DMS114 treated with DMSO at 0.1 percent for 48 hours (cell line): ENCODE measurements around the gene TARP.
"Not testable (repeated sequence)": the region's sequence is repeated elsewhere in the genome, so short reads cannot be mapped to it uniquely, and the experiment has no call there.

Experiments used
- DNase-seq: peaks from one replicate; lab custom pipeline; 2025; ENCODE audit not compliant: unreplicated experiment; lab: John Stamatoyannopoulos, UW

The TARP gene

DNA sequence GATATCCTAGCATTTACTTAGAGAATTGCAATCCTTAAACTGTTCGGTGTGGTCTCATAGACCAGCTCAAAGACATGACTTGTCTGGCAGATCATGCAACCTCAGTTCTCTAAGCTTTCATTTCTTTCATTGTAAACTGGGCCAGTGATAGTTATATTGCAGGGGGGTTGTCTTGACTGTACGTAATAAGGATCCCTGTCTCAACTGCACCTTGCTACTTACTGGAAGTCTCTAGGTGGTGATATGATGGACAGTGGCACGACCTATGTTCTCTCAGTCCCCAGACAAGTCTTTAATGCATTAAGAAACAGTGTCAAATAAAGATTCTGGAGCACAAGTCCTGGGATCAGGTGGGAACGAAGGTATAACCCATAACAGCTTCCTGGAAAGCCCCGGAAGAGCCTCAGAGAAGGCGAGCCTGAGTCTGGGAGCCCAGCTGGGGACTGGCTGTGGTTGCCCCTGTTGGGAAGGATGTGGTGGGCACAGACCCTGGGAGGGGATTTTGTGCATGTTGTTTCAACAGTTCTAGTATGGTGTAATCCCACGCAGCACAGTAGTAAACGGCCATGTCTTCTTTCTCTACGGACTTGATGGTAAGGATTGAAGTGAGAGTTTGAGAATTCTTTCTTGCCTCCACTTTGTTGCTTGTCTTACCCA lies 26.0 kb upstream of the TARP start:
- no peak for DNase-seq

DNA sequence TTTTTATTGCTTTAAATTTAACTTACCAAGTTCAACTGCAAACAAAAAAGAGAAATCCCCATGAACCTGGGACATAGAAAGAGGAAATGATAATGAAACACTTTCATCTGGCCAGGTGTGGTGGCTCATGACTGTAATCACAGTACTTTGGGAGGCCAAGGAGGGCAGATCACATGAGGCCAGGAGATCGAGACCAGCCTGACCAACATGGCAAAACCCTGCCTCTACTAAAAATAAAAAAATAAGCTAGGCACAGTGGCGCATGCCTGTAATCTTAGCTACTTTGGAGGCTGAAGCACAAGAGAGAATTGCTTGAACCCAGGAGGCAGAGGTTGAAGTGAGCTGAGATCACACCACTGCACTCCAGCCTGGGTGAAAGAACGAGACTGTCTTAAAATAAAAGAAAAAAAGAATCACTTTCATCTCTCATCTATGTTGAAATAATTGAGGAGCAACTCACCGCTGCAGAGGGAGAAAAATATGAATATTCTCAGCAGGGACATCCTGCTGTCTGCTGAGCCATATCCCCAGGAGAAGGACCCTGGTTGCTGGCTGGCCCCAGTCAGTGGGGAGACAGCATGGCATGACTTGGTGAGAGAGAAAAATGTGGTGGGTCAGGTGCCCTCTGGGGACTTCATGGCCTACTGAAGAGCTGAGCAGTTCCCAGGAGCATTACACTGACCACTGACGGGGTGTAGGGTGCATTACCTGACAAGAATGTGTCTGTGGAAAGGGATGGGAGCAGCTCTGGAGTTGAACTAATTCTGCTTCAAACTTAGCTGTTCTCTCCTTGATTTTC lies 22.8 kb upstream of the TARP start:
- no peak for DNase-seq

DNA sequence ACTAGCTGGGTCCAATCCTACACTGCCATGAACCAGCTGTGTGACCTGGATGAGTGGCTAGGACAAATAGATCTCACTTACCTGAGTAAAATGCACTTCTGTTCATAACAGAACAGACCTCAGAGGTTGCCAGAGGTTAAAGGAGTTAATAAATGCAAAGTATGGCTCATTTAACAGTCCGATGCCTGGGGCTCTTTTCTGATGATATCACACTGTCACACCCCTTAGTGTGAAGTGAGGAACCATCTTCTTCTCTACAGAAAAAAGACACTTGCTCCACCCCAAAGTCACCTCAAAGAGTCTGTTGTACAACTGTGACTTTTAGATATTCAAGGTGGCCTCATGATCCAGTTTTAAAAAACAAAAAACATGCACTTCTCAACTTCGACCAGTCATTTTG lies 21.5 kb upstream of the TARP start:
- DNase-seq = no peak

DNA sequence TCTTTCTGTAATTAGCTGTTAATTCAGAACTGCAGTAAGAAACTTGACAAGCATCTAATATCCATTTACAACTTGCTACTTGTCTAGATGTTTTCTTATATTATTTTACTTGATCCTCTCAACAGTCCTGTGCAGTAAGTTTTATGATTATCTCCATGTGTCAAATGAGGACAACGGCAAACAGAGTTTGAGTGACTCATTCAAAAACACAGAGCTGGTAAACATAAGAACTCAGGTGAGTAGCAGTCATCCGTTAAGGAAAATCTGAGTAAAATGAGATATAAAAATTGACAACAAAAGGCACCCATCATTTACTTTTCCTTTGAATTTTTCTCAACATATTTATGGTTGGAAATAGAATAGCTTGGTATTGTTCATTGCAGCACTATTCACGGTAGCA lies 19.0 kb upstream of the TARP start:
- DNase-seq = no peak

DNA sequence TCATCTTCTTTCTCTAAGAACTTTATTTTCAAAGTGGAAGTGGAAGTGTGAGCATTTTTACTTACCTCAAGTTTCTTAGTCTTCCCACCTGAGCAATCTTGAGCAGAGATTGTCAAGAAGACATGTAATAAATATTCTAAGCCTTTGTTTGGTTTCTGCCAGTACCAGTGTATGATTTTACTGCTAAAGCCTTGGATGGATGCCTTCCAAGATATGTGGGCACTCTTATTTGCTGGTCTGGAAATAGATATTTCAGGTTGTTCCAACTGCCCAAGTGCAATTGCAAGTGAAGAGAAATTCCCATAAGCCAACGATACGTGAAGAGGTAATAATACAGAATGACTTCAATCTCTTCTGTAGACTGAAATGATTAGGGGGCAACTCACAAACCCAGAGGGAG lies 18.2 kb upstream of the TARP start:
- no peak for DNase-seq

DNA sequence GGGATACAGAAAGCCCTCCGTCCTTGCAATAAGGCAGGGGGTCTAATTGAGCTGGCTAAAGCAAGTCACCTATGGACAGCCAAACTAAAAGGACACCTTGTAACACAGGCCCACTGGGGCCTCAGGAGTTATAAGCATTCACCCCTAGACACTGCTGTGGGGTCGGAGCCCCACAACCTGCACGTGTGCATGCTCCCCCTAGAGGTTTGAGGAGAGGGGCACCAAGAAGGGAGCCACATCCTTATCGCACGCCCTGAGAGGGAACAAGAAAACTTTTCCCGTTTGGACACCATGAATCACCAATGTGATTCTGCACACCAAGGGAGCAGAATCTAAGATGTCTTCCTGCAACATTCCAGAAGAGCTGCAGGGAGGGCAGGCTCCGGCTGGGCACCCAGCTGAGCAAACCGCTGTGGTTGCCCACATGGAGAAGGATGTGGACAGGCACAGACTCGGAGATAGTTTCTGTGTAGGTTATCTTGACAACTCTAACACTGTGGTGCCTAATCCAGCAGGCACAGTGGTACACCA lies 17.7 kb upstream of the TARP start:
- DNase-seq = no peak

DNA sequence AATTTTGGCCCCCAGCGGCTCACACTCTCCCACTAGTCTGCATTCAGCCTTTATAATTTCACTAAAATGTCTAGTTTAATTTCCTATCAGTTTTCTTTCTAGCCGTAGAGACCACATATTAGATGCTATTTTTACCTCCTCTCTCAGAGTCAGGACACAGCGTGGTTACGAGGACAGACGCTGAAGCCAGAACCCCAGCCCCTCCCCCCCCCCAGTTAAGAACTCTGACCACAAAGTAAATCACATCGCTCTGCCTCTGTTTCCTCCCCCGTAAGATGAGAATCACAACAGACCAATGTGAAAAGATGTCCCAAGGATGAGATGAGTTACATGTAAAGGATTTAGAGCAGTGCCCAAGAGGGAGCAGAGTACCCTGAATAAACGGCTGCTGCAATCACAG lies 11.1 kb upstream of the TARP start:
- no peak for DNase-seq

DNA sequence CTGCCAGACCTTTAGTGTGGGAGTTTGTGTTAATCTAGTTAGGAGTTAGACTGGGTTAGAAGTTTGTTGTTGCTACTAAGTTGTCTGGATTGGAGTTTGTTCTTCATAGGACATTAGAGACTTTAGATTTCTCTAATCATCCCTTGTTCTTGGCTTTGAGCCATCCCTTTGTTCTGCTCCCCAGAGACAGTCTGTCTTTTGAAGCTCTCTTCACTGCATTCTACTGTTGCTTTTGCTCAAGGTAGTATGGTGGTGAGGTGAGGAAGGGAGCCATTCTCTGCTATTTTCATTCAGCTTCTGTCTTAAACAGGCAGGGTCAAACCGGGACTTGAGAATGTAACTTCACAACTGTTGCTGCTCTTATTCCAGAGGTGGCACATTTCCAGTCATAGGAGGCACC lies 10.4 kb upstream of the TARP start:
- DNase-seq = no peak

DNA sequence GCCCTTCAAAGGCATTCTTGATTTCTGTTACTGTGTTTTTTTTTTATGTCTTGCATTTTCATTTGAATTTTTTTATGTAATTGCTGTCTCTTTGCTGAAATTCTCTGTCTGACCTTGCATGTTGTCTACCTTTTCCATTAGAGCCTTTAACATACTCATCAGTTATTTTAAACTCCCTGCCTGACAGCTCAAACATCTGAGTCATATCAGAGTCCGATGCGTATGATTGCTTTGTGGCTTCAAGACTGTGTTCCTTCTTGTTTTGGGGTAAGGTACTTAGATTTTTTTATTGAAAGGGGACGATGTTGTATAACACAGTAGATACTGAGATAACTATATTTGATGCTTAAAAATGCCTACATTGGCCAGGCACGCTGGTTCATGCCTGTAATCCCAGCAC lies 9.7 kb upstream of the TARP start:
- no peak for DNase-seq

DNA sequence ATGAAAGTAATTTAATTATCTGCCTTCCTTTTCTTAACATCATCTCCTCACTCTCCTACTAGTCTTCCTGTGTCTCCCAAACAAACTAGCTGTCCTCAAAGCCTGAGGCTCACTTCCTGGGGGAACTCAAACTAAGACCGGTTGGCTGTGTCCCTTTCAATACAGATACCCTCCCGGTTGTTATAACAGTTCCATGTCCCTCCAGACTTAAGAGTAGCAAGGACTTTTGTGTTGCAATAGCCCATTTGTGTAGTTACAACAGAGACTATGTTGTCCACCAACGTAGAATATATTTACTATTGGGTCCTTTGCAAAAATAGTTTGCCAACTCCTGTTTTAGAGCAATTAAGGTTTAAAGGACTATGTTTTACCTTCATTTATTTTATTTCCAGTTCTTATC lies 8.6 kb upstream of the TARP start:
- DNase-seq = no peak

DNA sequence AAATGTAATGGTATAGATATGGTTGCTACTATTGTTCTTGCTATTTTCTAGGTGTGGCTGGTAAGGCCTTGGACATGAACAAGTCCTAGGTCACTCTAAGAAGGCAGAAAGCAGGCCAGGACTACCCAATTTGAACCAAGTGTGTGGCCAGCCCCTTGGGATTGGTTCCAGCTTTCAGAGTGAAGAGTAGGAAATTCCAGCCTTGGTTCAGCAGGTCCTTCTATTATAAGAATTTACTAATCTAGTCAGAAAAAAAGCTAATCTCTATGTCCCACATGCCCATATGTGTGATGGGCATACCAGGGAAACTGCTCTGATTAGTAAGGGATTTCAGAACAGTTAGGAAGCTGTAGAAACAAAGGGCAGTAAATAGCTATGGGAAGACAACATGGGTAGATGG lies 7.8 kb upstream of the TARP start:
- no peak for DNase-seq

DNA sequence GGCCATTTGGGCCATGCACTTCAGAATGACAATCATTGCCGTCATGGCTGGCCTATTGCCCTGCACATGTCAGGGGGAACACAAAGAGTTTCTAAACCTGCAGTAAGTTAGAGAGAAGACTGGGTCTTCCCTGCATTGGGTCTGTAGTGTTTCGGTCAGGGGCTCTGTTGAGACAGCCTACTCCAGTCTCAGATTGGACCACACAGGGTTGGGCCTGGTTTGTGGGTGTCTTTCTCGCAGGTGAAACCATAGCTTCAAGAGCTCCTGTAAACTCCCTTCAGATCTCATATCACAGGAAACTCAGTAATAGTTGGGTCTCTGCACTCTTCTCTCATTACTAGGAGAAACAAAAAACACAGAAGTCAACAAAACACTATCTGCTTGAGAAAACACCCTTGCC lies 7.3 kb upstream of the TARP start:
- no peak for DNase-seq

DNA sequence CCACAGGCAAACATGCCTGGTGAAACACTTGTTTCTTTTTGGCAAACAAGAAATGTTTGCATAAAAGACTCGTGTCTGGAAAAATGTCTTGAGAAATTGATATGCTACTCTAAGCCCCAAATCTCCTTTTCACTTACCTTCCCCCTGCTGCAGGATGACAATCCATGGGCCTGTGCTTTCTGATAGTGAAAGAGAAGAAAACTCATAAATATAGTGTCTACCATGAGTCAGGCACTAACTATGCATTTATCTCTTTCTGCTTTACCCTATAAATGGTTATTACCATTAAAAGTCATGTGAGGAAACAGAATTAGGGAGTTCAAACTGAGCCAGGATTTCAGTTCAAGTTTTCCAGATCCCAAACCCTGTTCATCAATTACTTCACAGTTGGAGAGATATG lies 6.6 kb upstream of the TARP start:
- DNase-seq = no peak

DNA sequence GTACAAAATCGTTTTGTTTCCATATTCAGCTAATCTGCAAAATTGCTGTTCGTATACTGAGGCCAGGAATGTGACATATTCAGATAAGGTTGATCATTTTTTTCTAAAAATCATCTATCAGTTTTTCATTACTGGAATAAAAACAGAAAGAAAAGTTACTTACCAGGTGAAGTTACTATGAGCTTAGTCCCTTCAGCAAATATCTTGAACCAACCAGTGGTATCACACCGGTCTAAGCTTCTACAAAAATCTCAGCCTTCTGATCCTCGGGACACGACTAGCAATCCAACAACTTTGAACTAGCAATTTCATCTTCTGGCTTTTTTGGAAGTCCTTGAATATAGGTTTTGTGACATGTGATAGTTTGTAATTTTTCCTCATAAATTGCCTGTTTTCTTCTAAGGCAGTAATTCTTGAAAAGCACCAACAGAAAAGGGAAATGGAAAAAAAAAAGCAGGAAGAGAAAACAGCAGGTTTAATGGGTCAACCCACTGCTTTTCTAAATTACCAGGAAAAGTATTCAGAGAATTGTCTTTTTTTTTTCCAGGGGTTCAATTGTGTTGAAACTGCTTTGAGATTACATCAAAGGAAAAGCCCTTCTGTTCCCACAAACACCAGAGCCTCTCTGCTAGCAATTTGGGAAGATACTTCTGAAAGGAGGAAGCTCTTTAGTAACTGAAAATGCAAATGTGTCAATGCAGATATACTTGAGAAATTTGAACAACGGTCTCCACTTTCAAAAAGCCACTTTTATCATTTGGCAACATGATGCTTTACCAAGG lies 2.9 kb upstream of the TARP start:
- DNase-seq = no peak

DNA sequence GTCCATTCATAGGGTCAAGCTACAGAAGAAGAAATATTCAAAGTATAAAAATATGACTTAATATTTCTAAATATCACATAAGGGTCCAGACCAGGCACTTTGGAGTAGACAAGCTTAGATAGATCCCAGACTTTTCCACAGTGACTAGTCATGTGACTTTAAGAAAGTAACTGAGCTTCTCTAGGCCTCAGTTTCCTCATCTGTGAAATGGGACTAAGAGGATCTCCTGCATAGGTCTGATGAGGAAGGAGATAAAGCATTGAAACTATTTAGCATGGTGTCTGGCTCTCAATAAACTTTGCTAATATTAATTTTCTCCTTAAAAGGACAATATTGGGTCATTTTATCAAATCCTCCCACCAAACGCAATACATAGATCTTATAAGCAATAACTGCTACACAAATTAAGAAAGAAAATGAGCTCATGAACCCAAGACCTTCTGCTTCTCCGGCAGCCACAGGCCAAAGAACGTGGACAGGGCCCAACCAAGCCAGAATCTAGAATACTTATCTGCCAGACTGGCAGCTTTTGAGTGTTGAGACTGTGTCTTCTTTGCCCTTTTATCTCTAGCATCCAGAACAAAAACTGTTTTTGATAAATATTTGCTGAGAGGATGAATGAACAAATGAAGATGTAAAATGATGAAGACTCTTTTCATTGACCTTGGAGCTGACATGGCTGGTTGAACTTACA lies 1.6 kb upstream of the TARP start:
- no peak for DNase-seq

DNA sequence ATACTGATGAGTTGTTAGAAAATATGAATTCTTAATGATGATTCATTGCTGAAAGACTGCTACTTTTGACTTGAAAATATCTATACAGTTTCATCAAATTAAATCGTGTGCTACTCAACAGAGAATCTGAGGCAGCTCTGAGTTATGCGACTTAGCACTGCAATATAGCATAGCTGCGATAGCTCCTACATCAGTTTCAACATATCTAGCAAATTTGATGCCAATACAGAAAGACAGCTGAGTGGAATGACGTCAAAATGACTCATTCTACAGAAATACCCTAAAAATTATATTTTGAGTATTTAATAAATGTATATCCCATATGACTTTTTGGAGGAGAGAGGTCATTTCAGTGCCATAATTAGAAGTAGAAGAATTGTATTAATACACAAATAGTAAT lies 1.1 kb upstream of the TARP start:
- DNase-seq = no peak

DNA sequence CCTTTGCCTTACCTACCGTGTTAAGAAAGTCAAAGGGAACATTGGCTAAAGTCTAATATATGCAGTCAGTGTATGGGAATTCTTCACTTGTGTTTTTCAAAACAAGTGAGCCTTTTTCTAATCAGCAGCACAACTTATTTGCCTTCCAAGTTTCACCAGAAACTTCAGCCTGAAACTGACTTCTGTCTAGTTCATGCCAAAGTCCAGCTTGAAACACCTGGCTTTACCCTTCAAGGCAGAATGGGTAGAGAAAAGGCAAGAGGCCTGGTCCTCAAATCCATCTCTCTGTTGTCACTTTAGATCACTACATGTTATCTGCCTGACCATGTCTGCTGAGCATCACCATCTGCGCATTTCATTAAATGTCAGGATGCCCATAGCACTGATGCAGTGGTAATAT lies 3.0 kb downstream of the TARP start:
- not testable (repeated sequence) for DNase-seq

DNA sequence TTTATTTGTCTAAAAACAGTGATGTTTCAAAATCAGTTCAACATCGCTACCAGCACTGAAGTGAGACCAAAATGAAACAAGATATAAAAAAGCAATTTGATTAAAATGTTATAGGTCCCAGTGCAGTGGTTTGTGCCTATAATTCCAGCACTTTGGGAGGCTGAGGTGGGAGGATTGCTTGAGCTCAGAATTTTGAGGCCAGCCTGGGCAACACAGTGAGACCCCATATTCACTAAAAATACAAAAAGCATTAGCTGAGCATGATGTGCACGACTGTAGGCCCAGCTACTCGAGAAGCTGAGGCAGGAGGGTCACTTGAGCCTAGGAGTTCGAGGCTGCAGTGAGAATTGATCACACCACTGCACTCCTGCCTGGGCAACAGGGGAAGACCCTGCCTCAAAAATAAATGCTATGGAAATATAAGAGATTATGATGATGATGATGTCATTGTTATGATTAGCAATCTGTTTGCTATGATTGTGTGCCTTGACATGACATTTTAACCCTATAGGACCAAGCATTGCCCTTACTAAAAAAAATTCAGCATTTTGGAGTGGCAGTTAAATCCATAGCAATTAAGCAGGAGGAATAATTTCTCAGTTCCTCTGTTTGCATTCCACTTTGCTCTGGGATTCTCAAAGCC lies 3.6 kb downstream of the TARP start:
- DNase-seq = not testable (repeated sequence)

DNA sequence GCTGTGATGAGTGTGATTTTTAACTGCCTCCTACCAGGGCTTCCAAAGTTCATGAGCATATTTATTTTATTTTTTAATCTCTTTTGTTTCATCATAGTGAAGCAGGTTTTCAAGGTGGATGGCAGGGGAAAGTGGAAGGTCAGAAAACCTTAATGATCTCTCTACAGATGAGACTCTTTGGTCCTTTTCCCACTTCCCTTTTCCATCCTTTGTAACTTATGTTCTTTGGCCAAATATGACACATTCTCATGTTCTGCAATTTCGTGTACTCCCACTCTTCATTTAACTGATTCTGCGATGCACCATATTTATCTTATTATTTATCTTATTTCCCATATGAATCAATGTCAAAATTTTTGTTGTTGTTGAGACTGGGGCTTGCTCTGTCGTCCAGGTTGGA lies 7.5 kb downstream of the TARP start:
- DNase-seq = not testable (repeated sequence)

DNA sequence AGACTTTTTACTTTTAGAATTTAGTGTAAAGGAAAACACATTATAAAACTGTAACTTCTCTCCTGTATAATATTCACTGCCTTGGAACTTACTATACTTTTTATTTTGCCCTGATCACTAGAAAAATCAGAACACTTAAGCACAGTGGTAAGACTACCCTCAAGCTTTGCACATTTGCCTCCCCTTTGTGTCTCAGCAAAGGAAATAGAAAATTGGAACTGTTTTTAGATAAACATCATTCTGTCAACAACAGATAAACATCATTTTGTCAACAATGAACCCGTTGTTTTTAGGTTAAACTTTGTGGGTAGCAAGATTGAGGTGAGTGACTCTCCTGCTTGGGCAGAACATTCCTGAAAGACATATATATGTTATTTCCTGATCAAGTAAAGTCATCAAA lies 8.8 kb downstream of the TARP start:
- not testable (repeated sequence) for DNase-seq

DNA sequence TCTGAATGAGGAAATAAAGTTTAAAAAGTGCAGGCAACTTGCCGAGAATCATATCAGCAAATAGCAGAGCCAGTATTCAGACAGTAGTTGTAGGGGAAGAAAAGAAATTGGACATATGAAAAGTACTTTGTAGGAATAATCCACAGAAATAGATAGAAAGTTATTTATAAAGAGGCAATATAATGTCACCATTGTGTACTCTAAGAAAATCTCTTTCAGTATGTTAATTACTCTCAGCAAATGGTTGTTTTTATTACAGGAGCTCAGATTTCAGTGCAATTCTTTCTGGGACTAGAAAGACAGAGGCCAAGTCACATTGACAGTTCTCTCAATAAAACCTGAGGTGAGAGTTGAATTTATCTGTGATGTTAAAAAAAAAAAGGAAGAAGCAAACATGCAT lies 10.2 kb downstream of the TARP start:
- not testable (repeated sequence) for DNase-seq
